Coronary artery (tissue), 2 donors: ENCODE results near the gene ARHGAP4.

Experiments used
- DNase-seq: peaks from one replicate; pipeline ENCODE4 v3.0.0-alpha.2; 2017; ENCODE audit warnings: low spot score
- H3K27ac ChIP-seq, 2 donors: fragments of 200-600 bp; sonication (generic); one replicate each; pipeline ENCODE4 v1.5.1; 2016 to 2019
- H3K4me3 ChIP-seq: fragments of 200-600 bp; sonication (generic); 2 replicates; pipeline ENCODE4 v1.5.1; 2016; ENCODE audit warnings: mild to moderate bottlenecking, moderate library complexity
- CTCF ChIP-seq: fragments of 200-600 bp; sonication (generic); IDR thresholded peaks from one replicate; pipeline ENCODE4 v1.5.1; 2019; ENCODE audit warnings: antibody characterized with exemption

The ARHGAP4 gene

GRCh38 chrX:153955228-153955732 lies 29.2 kb upstream of the ARHGAP4 start:
- H3K4me3 ChIP-seq = no peak overlapping the region
- no peak overlapping the region for H3K27ac ChIP-seq
- TF ChIP-seq CTCF = no peak
- DNase-seq = no peak

GRCh38 chrX:153954558-153955227 lies 28.6 kb upstream of the ARHGAP4 start:
- Histone ChIP-seq H3K4me3 (no peak overlapping the region), H3K27ac (peak overlapping the region; percentile 70 to 84)
- no peak for TF ChIP-seq CTCF
- no peak for DNase-seq

GRCh38 chrX:153953892-153954557 lies 28.0 kb upstream of the ARHGAP4 start:
- Histone ChIP-seq H3K27ac (peak overlapping the region; percentile 70 to 84), H3K4me3 (peak overlapping the region; percentile 32)
- no peak for TF ChIP-seq CTCF
- no peak for DNase-seq

GRCh38 chrX:153953342-153953830 lies 27.3 kb upstream of the ARHGAP4 start:
- Histone ChIP-seq H3K4me3 (peak overlapping the region; percentile 32), H3K27ac (peak overlapping the region; percentile 70 to 84)
- DNase-seq = no peak
- peak; percentile 95 for TF ChIP-seq CTCF

- peak overlapping the region; percentile 70 to 84 for H3K27ac ChIP-seq
- no peak overlapping the region for H3K4me3 ChIP-seq
- no peak for TF ChIP-seq CTCF
- no peak for DNase-seq
These were observed 26.4 kb upstream of the ARHGAP4 start for GRCh38 chrX:153952373-153953026.

- Histone ChIP-seq H3K4me3 (no peak overlapping the region), H3K27ac (peak overlapping the region; percentile 70 to 84)
- DNase-seq = no peak
- TF ChIP-seq CTCF = no peak
These were observed 25.8 kb upstream of the ARHGAP4 start for GRCh38 chrX:153951683-153952372.
